Transverse colon (tissue), 4 donors: ENCODE measurements around the gene MAPKBP1. TPM values are rescaled to one million over a fixed set of nuclear protein-coding genes. Genes with fewer than 3 reads are reported as not detected.

Source experiments
- DNase-seq: peaks from one replicate; pipeline ENCODE4 v3.0.0-alpha.2; 2019
- H3K27ac ChIP-seq, 4 donors: fragments of 200-600 bp; sonication (generic); 2 replicates each; pipeline ENCODE4 v1.5.1; 2016 to 2018; ENCODE audit warnings: inconsistent platforms in 4 of 4
- H3K27me3 ChIP-seq: fragments of 200-600 bp; sonication (generic); 2 replicates; pipeline ENCODE4 v1.5.1; 2017; ENCODE audit warnings: inconsistent platforms
- H3K36me3 ChIP-seq, 4 donors: fragments of 200-600 bp; sonication (generic); 2 replicates each; pipeline ENCODE4 v1.5.1; 2017 to 2019; ENCODE audit warnings: inconsistent platforms in 4 of 4
- H3K4me1 ChIP-seq, 4 donors: fragments of 200-600 bp; sonication (generic); 2 replicates each; pipeline ENCODE4 v1.5.1; 2017 to 2020; ENCODE audit warnings: inconsistent platforms in 4 of 4
- H3K4me3 ChIP-seq, 4 donors: fragments of 200-600 bp; sonication (generic); 1 replicate in 1 of 4; 2 replicates in 3 of 4; pipeline versions ENCODE4 v1.5.1 to v1.6.1; 2017 to 2019; ENCODE audit warnings: inconsistent platforms in 4 of 4
- H3K9me3 ChIP-seq, 2 donors: fragments of 200-600 bp; sonication (generic); 2 replicates each; pipeline ENCODE4 v1.5.1; 2017 to 2019; ENCODE audit warnings: inconsistent platforms in 2 of 2
- CTCF ChIP-seq, 5 experiments: fragments of 200-600 bp in 3 of 5; fragments of 450-650 bp in 2 of 5; sonication (generic) in 3 of 5; IDR thresholded peaks; 1 replicate in 2 of 5; 2 replicates in 3 of 5; pipeline ENCODE4 v1.5.1; 2016 to 2017; ENCODE audit warnings: antibody characterized with exemption in 5 of 5, inconsistent platforms in 3 of 5, mild to moderate bottlenecking in 2 of 5, moderate library complexity in 1 of 5
- EP300 ChIP-seq: sonication (generic); formaldehyde crosslinking; IDR thresholded peaks from one replicate; pipeline ENCODE4 v1.6.1; 2017; ENCODE audit warnings: antibody characterized with exemption, low read depth
- POLR2A ChIP-seq: fragments of 450-650 bp; IDR thresholded peaks from one replicate; pipeline ENCODE4 v1.6.1; 2016; ENCODE audit warnings: antibody characterized with exemption, mild to moderate bottlenecking, moderate library complexity
- POLR2AphosphoS5 ChIP-seq, 3 donors: sonication (generic); formaldehyde crosslinking; IDR thresholded peaks; one replicate each; pipeline ENCODE4 v1.6.1; 2016; ENCODE audit warnings: antibody characterized with exemption in 3 of 3
- WGBS, 2 donors: methylation state at CpG; one replicate each; pipeline ENCODE4 v1.1.5; 2018; ENCODE audit warnings: low coverage in 1 of 2; 5-methylcytosine and 5-hydroxymethylcytosine counted together
- in situ Hi-C, 4 donors: fragments of 200-750 bp; cut with MboI; loops; one replicate each; pipeline versions ENCODE4 v1.15.0 to v1.15.1; 2017; ENCODE audit warnings: low sequenced_read_pairs in 3 of 4, low pct_ligation_motif_present in 1 of 4, low pct_unique_long_range_greater_than_20kb in 1 of 4
- intact Hi-C: fragments of 100-400 bp; cut with DNase I; formaldehyde crosslinking; loops from one replicate; pipeline ENCODE4 v1.15.1; 2023; ENCODE audit warnings: low total_unique reads
- total RNA-seq, 4 donors: library from RNA; depleted of rRNA; stranded (reverse); fragments of >200 nt; gene quantifications; one replicate each; pipeline ENCODE4 v1.1.0, GENCODE V29; 2016

The MAPKBP1 gene
- total RNA-seq, 4 donors from 2014 or later = 16.0 to 36.4 (median 16.8) TPM

GRCh38 chr15:41865490-41866055 lies 91.3 kb downstream of the MAPKBP1 start:
- in situ Hi-C loops = no loop called here
- no peak for DNase-seq
- Histone ChIP-seq H3K36me3 (no peaks in the 10 kb centered on the region), H3K27ac (no peak overlapping the region), H3K4me1 (peaks cover 0 to 4% (median 0%) of the 10 kb centered on the region in 4 donors), H3K4me3 (no peak overlapping the region), H3K9me3 (no peaks in the 10 kb centered on the region), H3K27me3 (no peaks in the 10 kb centered on the region)
- no peak for TF ChIP-seq EP300
- no peak for TF ChIP-seq POLR2A
- TF ChIP-seq POLR2AphosphoS5 (IDR thresholded peaks at IDR 0.05) = no peak
- no peak for TF ChIP-seq CTCF (IDR thresholded peaks at IDR 0.05)
- WGBS, 2 donors = 86% methylated on average over 18 of the region's 18 CpGs; no CpG with 5 or more reads in 1 of the 2 donors
- intact Hi-C loops = no loop called here

GRCh38 chr15:41866263-41866703 lies 92.0 kb downstream of the MAPKBP1 start:
- no peak overlapping the region for H3K27ac ChIP-seq
- H3K4me1 ChIP-seq = peaks cover 0 to 4% (median 0%) of the 10 kb centered on the region in 4 donors
- no peak for TF ChIP-seq POLR2AphosphoS5 (IDR thresholded peaks at IDR 0.05)
- no peak for TF ChIP-seq CTCF (IDR thresholded peaks at IDR 0.05)
- no peak for TF ChIP-seq EP300
- no peak for TF ChIP-seq POLR2A
- H3K4me3 ChIP-seq = no peak overlapping the region
- in situ Hi-C loops (no loop called here), intact Hi-C loops (no loop called here)
- no peaks in the 10 kb centered on the region for H3K9me3 ChIP-seq
- H3K36me3 ChIP-seq = no peaks in the 10 kb centered on the region
- DNase-seq = no peak
- 77% methylated on average over 3 of the region's 8 CpGs; no CpG with 5 or more reads in 1 of the 2 donors for WGBS, 2 donors
- H3K27me3 ChIP-seq = no peaks in the 10 kb centered on the region

- intact Hi-C loops (no loop called here), in situ Hi-C loops (no loop called here)
- H3K4me3 ChIP-seq = no peak overlapping the region
- peaks cover 0 to 4% (median 0%) of the 10 kb centered on the region in 4 donors for H3K4me1 ChIP-seq
- WGBS, 2 donors = 85% methylated on average over 9 of the region's 25 CpGs; no CpG with 5 or more reads in 1 of the 2 donors
- H3K9me3 ChIP-seq = no peaks in the 10 kb centered on the region
- H3K27ac ChIP-seq = no peak overlapping the region
- no peak for TF ChIP-seq CTCF (IDR thresholded peaks at IDR 0.05)
- TF ChIP-seq EP300 = no peak
- TF ChIP-seq POLR2A = no peak
- no peak for TF ChIP-seq POLR2AphosphoS5 (IDR thresholded peaks at IDR 0.05)
- no peaks in the 10 kb centered on the region for H3K36me3 ChIP-seq
- no peaks in the 10 kb centered on the region for H3K27me3 ChIP-seq
- DNase-seq = no peak
These were observed 92.7 kb downstream of the MAPKBP1 start for GRCh38 chr15:41866872-41867579.

GRCh38 chr15:41868321-41868720 lies 94.0 kb downstream of the MAPKBP1 start:
- TF ChIP-seq CTCF (IDR thresholded peaks at IDR 0.05) = no peak
- TF ChIP-seq POLR2A = no peak
- TF ChIP-seq POLR2AphosphoS5 (IDR thresholded peaks at IDR 0.05) = no peak
- TF ChIP-seq EP300 = no peak
- Histone ChIP-seq H3K4me3 (no peak overlapping the region), H3K9me3 (no peaks in the 10 kb centered on the region), H3K27ac (no peak overlapping the region), H3K36me3 (no peaks in the 10 kb centered on the region), H3K27me3 (no peaks in the 10 kb centered on the region), H3K4me1 (no peaks in the 10 kb centered on the region)
- WGBS, 2 donors = 86% methylated on average over 14 of the region's 15 CpGs; no CpG with 5 or more reads in 1 of the 2 donors
- in situ Hi-C loops = no loop called here
- DNase-seq = no peak
- intact Hi-C loops = no loop called here
